ENCODE data around the gene MBTPS1.

DNA sequence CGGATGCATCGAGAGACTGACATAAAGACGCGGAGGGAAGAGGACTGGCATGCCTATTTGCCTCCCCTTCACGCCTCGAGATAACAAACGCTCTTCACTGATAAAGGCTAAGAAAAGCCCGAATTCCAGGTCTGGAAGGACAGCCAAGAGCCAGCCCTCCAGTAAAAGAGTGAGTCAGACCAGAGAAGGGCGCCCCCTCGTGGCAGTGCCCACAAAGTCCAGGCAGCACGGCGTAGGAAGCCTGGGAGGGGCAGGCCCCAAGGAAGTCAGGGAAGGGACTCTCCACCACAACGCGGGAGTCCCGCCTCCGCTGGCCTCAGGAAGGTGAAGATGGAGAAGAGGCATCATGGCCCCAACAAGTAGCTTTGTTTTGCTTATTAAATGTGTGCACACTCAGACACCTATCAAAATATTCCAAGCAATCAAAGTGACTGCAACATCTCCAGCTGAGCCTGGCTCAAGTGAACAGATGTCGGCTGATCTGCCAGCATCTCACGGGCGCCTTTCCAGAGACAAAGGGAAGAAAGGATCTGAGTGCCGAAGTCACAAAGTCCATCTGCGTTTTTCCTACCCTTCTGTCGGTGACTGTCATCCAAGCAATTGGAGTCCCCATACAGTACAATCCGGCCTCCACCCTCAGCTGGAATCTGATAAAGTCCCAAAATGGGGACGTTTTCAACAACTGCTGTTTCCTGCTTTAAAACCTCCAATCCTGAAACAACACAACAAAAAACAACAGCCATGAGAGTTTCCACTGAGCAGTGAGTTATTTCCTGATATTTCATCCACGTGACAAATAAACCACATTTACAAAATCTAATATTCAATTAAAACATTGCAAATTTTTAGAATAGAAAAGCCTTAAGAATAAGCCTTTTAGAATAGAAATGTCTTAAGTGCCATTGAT, 53.8 kb downstream of the MBTPS1 start:
- peak; percentile 84 for TF ChIP-seq CTCF (IDR thresholded peaks at IDR 0.05; ENCODE audit: low read length)
- TF ChIP-seq EZH2 (IDR thresholded peaks at IDR 0.05; ENCODE audit: borderline replicate concordance, low read length): no peak

All from OCI-LY1 (cell line).